BJ (cell line): Measurements from ENCODE around the gene ART5. TPM values are rescaled to one million over a fixed set of nuclear protein-coding genes. Genes with fewer than 3 reads are reported as not detected.
A peak's percentile ranks its signal among the peaks of the same experiment; 100 is the strongest.

Experiments used
- CTCF ChIA-PET: fragments of 350-600 bp; formaldehyde crosslinking; extraction: SDS; loops from one replicate; lab custom pipeline; 2021; ENCODE audit warnings: antibody characterized with exemption, inconsistent platforms; lab: Yijun Ruan, JAX
- POLR2A ChIA-PET: fragments of 300-600 bp; sonication (Branson Sonifier 250); formaldehyde crosslinking; extraction: SDS; loops from one replicate; lab custom pipeline; 2021; ENCODE audit warnings: antibody characterized with exemption; lab: Charles Lee
- DNase-seq: peaks from one replicate; pipeline ENCODE4 v3.0.0-alpha.2; 2011; ENCODE audit warnings: low read depth
- H3K27me3 ChIP-seq: 2 replicates; pipeline ENCODE4 v1.6.0; 2011; ENCODE audit warnings: low read length; ENCODE audit not compliant: control insufficient read depth, insufficient read depth
- H3K36me3 ChIP-seq: 2 replicates; pipeline ENCODE4 v1.5.1; 2011; ENCODE audit warnings: low read length; ENCODE audit not compliant: control insufficient read depth, insufficient read depth
- H3K4me3 ChIP-seq: 2 replicates; pipeline ENCODE4 v1.5.1; 2011; ENCODE audit warnings: low read depth, mild to moderate bottlenecking, control low read depth, low read length
- polyA plus RNA-seq: library from polyadenylated mRNA; depleted of rRNA; stranded (reverse); fragments of >200 nt; gene quantifications from 2 replicates; pipeline ENCODE4 v1.2.3, GENCODE V29; 2011
- TF ChIP-seq, protein P1 (sequence below): IDR thresholded peaks from 2 replicates; pipeline ENCODE4 v1.5.1; 2011; ENCODE audit warnings: low read depth, mild to moderate bottlenecking, control low read depth, inconsistent platforms, low read length, moderate library complexity; ENCODE audit not compliant: insufficient read depth

Gene ART5
- polyA plus RNA-seq, 1 experiment: 0.38 TPM

GRCh38 chr11:3642071-3642951, 519 bp upstream of the ART5 start:
- CTCF ChIA-PET: interaction anchor here (1.0 kb wide), 1 partner anchor 302 kb away, joined by 4 read pairs; no protein-coding TSS in a partner anchor
- DNase-seq: peak; percentile 39
- TF ChIP-seq, protein P1, sequence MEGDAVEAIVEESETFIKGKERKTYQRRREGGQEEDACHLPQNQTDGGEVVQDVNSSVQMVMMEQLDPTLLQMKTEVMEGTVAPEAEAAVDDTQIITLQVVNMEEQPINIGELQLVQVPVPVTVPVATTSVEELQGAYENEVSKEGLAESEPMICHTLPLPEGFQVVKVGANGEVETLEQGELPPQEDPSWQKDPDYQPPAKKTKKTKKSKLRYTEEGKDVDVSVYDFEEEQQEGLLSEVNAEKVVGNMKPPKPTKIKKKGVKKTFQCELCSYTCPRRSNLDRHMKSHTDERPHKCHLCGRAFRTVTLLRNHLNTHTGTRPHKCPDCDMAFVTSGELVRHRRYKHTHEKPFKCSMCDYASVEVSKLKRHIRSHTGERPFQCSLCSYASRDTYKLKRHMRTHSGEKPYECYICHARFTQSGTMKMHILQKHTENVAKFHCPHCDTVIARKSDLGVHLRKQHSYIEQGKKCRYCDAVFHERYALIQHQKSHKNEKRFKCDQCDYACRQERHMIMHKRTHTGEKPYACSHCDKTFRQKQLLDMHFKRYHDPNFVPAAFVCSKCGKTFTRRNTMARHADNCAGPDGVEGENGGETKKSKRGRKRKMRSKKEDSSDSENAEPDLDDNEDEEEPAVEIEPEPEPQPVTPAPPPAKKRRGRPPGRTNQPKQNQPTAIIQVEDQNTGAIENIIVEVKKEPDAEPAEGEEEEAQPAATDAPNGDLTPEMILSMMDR: no peak
- Histone ChIP-seq H3K36me3 (no peaks in the 10 kb centered on the region), H3K27me3 (peaks cover 2% of the 10 kb centered on the region; the same call in 1 of the 2 replicates), H3K4me3 (peak overlapping the region; percentile 56)
- POLR2A ChIA-PET: no interaction called here

GRCh38 chr11:3641191-3641590, 601 bp downstream of the ART5 start:
- TF ChIP-seq, protein P1: no peak
- H3K36me3 ChIP-seq: no peaks in the 10 kb centered on the region

DNA sequence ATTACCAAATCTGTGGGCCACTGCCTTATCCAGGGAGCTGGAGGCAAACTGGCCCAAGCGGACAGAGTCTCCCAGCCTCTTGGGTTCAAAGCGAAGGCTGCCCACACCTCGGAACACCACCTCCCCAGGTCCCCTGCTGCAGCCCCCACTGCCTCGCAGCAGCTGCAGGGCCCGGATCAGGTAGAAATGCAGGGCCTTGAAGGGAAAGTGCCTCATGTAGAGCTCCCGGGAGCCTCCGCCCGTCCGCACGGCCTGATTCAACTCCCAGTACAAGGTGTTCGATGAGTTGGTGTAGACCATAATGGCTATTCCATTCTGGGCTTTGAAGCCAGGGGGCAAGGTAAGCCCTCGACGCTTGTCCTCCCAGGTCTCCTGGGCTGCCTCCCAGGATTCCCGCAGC, 2.0 kb downstream of the ART5 start:
- POLR2A ChIA-PET: no interaction called here
- no peaks in the 10 kb centered on the region for H3K36me3 ChIP-seq
- CTCF ChIA-PET: no interaction called here
- no peak for DNase-seq
- H3K4me3 ChIP-seq: no peak overlapping the region
- H3K27me3 ChIP-seq: peaks cover 3% of the 10 kb centered on the region; the same call in 1 of the 2 replicates
- TF ChIP-seq, protein P1: no peak

More at GRCh38 chr11:3641191-3641590, 601 bp downstream of the ART5 start:
- H3K4me3 ChIP-seq: no peak overlapping the region
- ChIA-PET CTCF (no interaction called here), POLR2A (no interaction called here)
- H3K27me3 ChIP-seq: peaks cover under 1% of the 10 kb centered on the region; the same call in 1 of the 2 replicates
- DNase-seq: no peak

DNA sequence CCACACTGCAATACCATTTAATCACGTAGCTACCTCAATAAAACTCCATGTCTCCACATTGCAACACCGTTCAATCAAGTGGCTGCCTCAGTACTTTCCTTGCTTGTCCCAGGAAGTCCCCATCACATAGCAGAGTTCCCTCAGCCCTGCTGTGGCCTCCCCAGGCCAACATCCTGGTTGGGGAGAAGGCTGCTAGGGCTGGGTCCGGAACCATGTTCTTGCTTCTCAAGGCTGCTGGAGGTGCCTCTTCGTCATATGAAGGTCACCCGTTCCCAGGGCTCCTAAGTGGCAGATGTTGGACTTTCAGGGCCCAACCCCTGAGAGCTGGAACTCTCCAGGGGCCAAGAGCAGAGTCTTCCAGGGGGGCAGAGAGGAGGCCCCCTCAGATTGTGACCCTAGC, 3.3 kb downstream of the ART5 start:
- no peak overlapping the region for H3K4me3 ChIP-seq
- CTCF ChIA-PET: no interaction called here
- H3K36me3 ChIP-seq: no peaks in the 10 kb centered on the region
- POLR2A ChIA-PET: no interaction called here
- TF ChIP-seq, protein P1: no peak
- H3K27me3 ChIP-seq: peaks cover 3% of the 10 kb centered on the region; the same call in 1 of the 2 replicates
- DNase-seq: no peak

GRCh38 chr11:3637201-3637600, 4.6 kb downstream of the ART5 start:
- ChIA-PET POLR2A (no interaction called here), CTCF (no interaction called here)
- Histone ChIP-seq H3K27me3 (peaks cover 3% of the 10 kb centered on the region; the same call in 1 of the 2 replicates), H3K36me3 (no peaks in the 10 kb centered on the region), H3K4me3 (no peak overlapping the region)
- no peak for DNase-seq
- TF ChIP-seq, protein P1: no peak
